ENCODE data around the gene BIN1. TPM values are rescaled to one million over a fixed set of nuclear protein-coding genes. Genes with fewer than 3 reads are reported as not detected.

The BIN1 gene
- total and polyA plus RNA-seq, 2 experiments from 2014 or later, result 23.9 to 33.0 TPM

DNA sequence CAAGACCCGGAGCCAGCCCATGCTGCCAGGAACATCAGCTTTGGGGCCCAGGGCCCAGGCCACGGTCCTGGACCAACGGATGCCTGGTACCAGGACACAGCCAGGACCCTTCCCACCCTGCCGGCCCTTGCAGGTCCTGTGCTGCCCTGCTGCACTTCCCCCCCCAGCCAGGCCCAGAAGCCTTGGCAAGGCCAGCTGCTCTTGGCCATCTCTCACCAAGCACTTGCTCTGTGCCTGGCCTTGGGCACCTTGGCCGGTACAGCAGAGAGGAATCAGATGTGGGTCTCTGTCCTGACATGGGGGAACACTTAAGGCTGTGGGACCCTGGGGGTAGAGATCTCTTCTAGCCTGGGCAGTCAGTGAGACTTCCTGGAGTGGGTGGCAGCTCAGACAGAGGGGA is 28.9 kb downstream of the BIN1 start:
- Histone ChIP-seq H2AFZ (no peak overlapping the region), H3F3A (ENCODE audit: insufficient read depth) (peaks cover 5% of the 10 kb centered on the region), H3K27me3 (replicated peaks; ENCODE audit: insufficient read depth) (no peaks in the 10 kb centered on the region), H3K27ac (no peak overlapping the region), H3K9me2 (ENCODE audit: insufficient read depth) (no peaks in the 10 kb centered on the region), H3K4me2 (ENCODE audit: unreplicated experiment) (no peak overlapping the region), H3K36me3 (ENCODE audit: low read depth) (no peaks in the 10 kb centered on the region), H3K79me2 (ENCODE audit: insufficient read depth) (peaks cover 59% of the 10 kb centered on the region), H4K20me1 (ENCODE audit: insufficient read depth) (no peaks in the 10 kb centered on the region), H3K9ac (no peak overlapping the region), H3K4me1 (ENCODE audit: insufficient read depth) (peaks cover 10% of the 10 kb centered on the region), H3K4me3 (no peak overlapping the region), H3K9me3 (ENCODE audit: low read depth) (no peaks in the 10 kb centered on the region)
- TF ChIP-seq EZH2 (IDR thresholded peaks at IDR 0.05; ENCODE audit: insufficient read depth, poor library complexity, severe bottlenecking) (no peak), EZH2phosphoT487 (IDR thresholded peaks at IDR 0.05; ENCODE audit: insufficient read depth, low read depth) (no peak)
- DNase-seq, result no peak
- WGBS, 2 experiments (ENCODE audit: low coverage in 1 of 2, low lambda C conversion rate in 2 of 2, missing lambda C conversion rate in 2 of 2), result 56 to 65% methylated on average over 4 to 5 of the region's 5 CpGs
- in situ Hi-C loops (cut with MboI), result no loop called here

GRCh38 chr2:127076924-127077323 is 30.0 kb downstream of the BIN1 start:
- no peaks in the 10 kb centered on the region for H3K36me3 ChIP-seq (ENCODE audit: low read depth)
- H3K4me1 ChIP-seq (ENCODE audit: insufficient read depth), result no peaks in the 10 kb centered on the region
- no peak overlapping the region for H2AFZ ChIP-seq
- no peak overlapping the region for H3K4me2 ChIP-seq (ENCODE audit: unreplicated experiment)
- H3K9me3 ChIP-seq (ENCODE audit: low read depth), result no peaks in the 10 kb centered on the region
- no peaks in the 10 kb centered on the region for H3K27me3 ChIP-seq (replicated peaks; ENCODE audit: insufficient read depth)
- peaks cover 50% of the 10 kb centered on the region for H3K79me2 ChIP-seq (ENCODE audit: insufficient read depth)
- H3F3A ChIP-seq (ENCODE audit: insufficient read depth), result no peaks in the 10 kb centered on the region
- in situ Hi-C loops (cut with MboI), result no loop called here
- no peak overlapping the region for H3K9ac ChIP-seq
- no peak overlapping the region for H3K27ac ChIP-seq
- 88 to 90% methylated on average over 11 of the region's 11 CpGs for WGBS, 2 experiments (ENCODE audit: low coverage in 1 of 2, low lambda C conversion rate in 2 of 2, missing lambda C conversion rate in 2 of 2)
- H3K9me2 ChIP-seq (ENCODE audit: insufficient read depth), result no peaks in the 10 kb centered on the region
- TF ChIP-seq EZH2 (IDR thresholded peaks at IDR 0.05; ENCODE audit: insufficient read depth, poor library complexity, severe bottlenecking), result no peak
- no peak for TF ChIP-seq EZH2phosphoT487 (IDR thresholded peaks at IDR 0.05; ENCODE audit: insufficient read depth, low read depth)
- no peak overlapping the region for H3K4me3 ChIP-seq
- DNase-seq, result no peak
- no peaks in the 10 kb centered on the region for H4K20me1 ChIP-seq (ENCODE audit: insufficient read depth)

DNA sequence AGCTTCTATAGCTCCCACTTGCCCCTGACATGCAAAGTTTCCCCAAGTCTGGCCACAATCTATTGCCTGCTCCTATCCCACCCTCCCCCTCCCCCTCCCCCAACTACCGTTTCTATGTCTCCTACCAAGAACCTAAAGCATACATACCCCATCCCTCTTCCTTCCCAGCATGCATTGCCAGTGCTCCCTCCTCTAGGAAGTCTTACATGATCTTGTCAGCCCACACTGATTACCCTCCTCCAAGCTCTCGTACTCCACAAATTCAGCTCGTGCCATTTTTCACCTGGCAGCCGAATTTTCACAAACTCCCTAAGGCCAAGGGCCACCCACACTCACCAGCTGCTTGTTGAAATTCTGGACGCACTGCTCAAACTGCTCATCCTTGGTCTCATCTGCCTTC is 30.7 kb downstream of the BIN1 start:
- in situ Hi-C loops (cut with MboI), result no loop called here
- Histone ChIP-seq H3K79me2 (ENCODE audit: insufficient read depth) (peaks cover 45% of the 10 kb centered on the region), H3K27me3 (replicated peaks; ENCODE audit: insufficient read depth) (no peaks in the 10 kb centered on the region)

DNA sequence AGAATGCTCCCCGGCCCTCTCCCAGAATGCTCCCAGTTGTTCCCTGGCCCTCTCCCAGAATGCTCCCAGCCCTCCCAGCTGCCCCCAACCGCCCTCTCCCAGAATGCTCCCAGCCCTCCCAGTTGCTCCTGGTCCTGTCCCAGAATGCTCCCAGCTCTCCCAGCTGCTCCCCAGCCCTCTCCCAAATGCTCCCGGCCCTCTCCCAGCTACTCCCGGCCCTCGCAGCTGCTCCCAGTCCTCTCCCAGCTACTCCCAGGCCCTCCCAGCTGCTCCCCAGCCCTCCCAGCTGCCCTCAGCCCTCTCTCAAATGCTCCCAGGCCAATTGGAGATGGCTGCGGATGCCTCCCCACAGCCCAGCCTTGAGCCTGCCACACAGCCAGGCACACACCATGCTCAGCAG is 31.1 kb downstream of the BIN1 start:
- Histone ChIP-seq H3K4me1 (ENCODE audit: insufficient read depth) (no peaks in the 10 kb centered on the region), H3K79me2 (ENCODE audit: insufficient read depth) (peaks cover 41% of the 10 kb centered on the region), H3K27me3 (replicated peaks; ENCODE audit: insufficient read depth) (no peaks in the 10 kb centered on the region), H3K9ac (no peak overlapping the region), H3K9me3 (ENCODE audit: low read depth) (no peaks in the 10 kb centered on the region), H4K20me1 (ENCODE audit: insufficient read depth) (no peaks in the 10 kb centered on the region), H3K27ac (no peak overlapping the region), H2AFZ (no peak overlapping the region), H3K9me2 (ENCODE audit: insufficient read depth) (no peaks in the 10 kb centered on the region), H3K4me2 (ENCODE audit: unreplicated experiment) (no peak overlapping the region), H3F3A (ENCODE audit: insufficient read depth) (no peaks in the 10 kb centered on the region), H3K36me3 (ENCODE audit: low read depth) (no peaks in the 10 kb centered on the region), H3K4me3 (no peak overlapping the region)
- DNase-seq, result no peak
- 97% methylated on average over 4 to 6 of the region's 6 CpGs for WGBS, 2 experiments (ENCODE audit: low coverage in 1 of 2, low lambda C conversion rate in 2 of 2, missing lambda C conversion rate in 2 of 2)
- TF ChIP-seq EZH2phosphoT487 (IDR thresholded peaks at IDR 0.05; ENCODE audit: insufficient read depth, low read depth), result no peak
- no peak for TF ChIP-seq EZH2 (IDR thresholded peaks at IDR 0.05; ENCODE audit: insufficient read depth, poor library complexity, severe bottlenecking)
- in situ Hi-C loops (cut with MboI), result no loop called here

More for the DNA sequence above, 30.7 kb downstream of the BIN1 start:
- H4K20me1 ChIP-seq (ENCODE audit: insufficient read depth), result no peaks in the 10 kb centered on the region
- 89 to 90% methylated on average over 5 of the region's 5 CpGs for WGBS, 2 experiments (ENCODE audit: low coverage in 1 of 2, low lambda C conversion rate in 2 of 2, missing lambda C conversion rate in 2 of 2)
- no peak for DNase-seq
- no peaks in the 10 kb centered on the region for H3K36me3 ChIP-seq (ENCODE audit: low read depth)
- no peaks in the 10 kb centered on the region for H3F3A ChIP-seq (ENCODE audit: insufficient read depth)
- no peaks in the 10 kb centered on the region for H3K9me2 ChIP-seq (ENCODE audit: insufficient read depth)
- H3K9ac ChIP-seq, result no peak overlapping the region
- no peak for TF ChIP-seq EZH2phosphoT487 (IDR thresholded peaks at IDR 0.05; ENCODE audit: insufficient read depth, low read depth)
- TF ChIP-seq EZH2 (IDR thresholded peaks at IDR 0.05; ENCODE audit: insufficient read depth, poor library complexity, severe bottlenecking), result no peak
- no peaks in the 10 kb centered on the region for H3K9me3 ChIP-seq (ENCODE audit: low read depth)
- no peak overlapping the region for H2AFZ ChIP-seq
- H3K4me2 ChIP-seq (ENCODE audit: unreplicated experiment), result no peak overlapping the region
- no peak overlapping the region for H3K27ac ChIP-seq
- H3K4me3 ChIP-seq, result no peak overlapping the region
- no peaks in the 10 kb centered on the region for H3K4me1 ChIP-seq (ENCODE audit: insufficient read depth)

GRCh38 chr2:127074936-127075335 is 32.0 kb downstream of the BIN1 start:
- no peaks in the 10 kb centered on the region for H3K36me3 ChIP-seq (ENCODE audit: low read depth)
- WGBS, 2 experiments (ENCODE audit: low coverage in 1 of 2, low lambda C conversion rate in 2 of 2, missing lambda C conversion rate in 2 of 2), result 84 to 90% methylated on average over 2 to 3 of the region's 3 CpGs
- no peak for TF ChIP-seq EZH2phosphoT487 (IDR thresholded peaks at IDR 0.05; ENCODE audit: insufficient read depth, low read depth)
- TF ChIP-seq EZH2 (IDR thresholded peaks at IDR 0.05; ENCODE audit: insufficient read depth, poor library complexity, severe bottlenecking), result no peak
- in situ Hi-C loops (cut with MboI), result no loop called here
- no peak overlapping the region for H3K4me3 ChIP-seq
- no peak overlapping the region for H3K27ac ChIP-seq
- no peaks in the 10 kb centered on the region for H3K9me3 ChIP-seq (ENCODE audit: low read depth)
- no peaks in the 10 kb centered on the region for H3K9me2 ChIP-seq (ENCODE audit: insufficient read depth)
- H3K4me2 ChIP-seq (ENCODE audit: unreplicated experiment), result no peak overlapping the region
- no peaks in the 10 kb centered on the region for H3K27me3 ChIP-seq (replicated peaks; ENCODE audit: insufficient read depth)
- no peak overlapping the region for H3K9ac ChIP-seq
- no peaks in the 10 kb centered on the region for H3F3A ChIP-seq (ENCODE audit: insufficient read depth)
- no peaks in the 10 kb centered on the region for H3K4me1 ChIP-seq (ENCODE audit: insufficient read depth)
- H3K79me2 ChIP-seq (ENCODE audit: insufficient read depth), result peaks cover 32% of the 10 kb centered on the region
- no peak for DNase-seq
- H4K20me1 ChIP-seq (ENCODE audit: insufficient read depth), result no peaks in the 10 kb centered on the region
- H2AFZ ChIP-seq, result no peak overlapping the region
